DND-41 (cell line): ENCODE data around the gene NPM3.

Experiments
- ATAC-seq: fragments of 200-7000 bp; cut with Tn5 transposase; 3 replicates; pipeline ENCODE4 v1.9.1; 2021; ENCODE audit warnings: low read depth; ENCODE audit not compliant: insufficient read depth
- DNase-seq: peaks from one replicate; pipeline ENCODE4 v3.0.0-alpha.2; 2020
- H2AFZ ChIP-seq: 2 replicates; pipeline ENCODE4 v1.6.0; 2012; ENCODE audit warnings: low read depth, low read length
- H3K27ac ChIP-seq: 2 replicates; pipeline ENCODE4 v1.5.1; 2012; ENCODE audit warnings: low read length, inconsistent platforms
- H3K27me3 ChIP-seq: fragments of 200-600 bp; sonication (generic); 2 replicates; pipeline ENCODE4 v1.6.0; 2012; ENCODE audit warnings: low read length, mild to moderate bottlenecking, inconsistent platforms; ENCODE audit not compliant: insufficient read depth, poor library complexity
- H3K36me3 ChIP-seq: 2 replicates; pipeline ENCODE4 v1.5.1; 2012; ENCODE audit warnings: low read length, inconsistent platforms; ENCODE audit not compliant: insufficient read depth
- H3K4me1 ChIP-seq: 2 replicates; pipeline ENCODE4 v1.5.1; 2012; ENCODE audit warnings: mild to moderate bottlenecking, low read length; ENCODE audit not compliant: insufficient read depth
- H3K4me2 ChIP-seq: 2 replicates; pipeline ENCODE4 v1.6.0; 2012; ENCODE audit warnings: mild to moderate bottlenecking, moderate library complexity, low read length, inconsistent platforms; ENCODE audit not compliant: insufficient read depth
- H3K4me3 ChIP-seq, 2 experiments: fragments of 200-600 bp in 1 of 2; shearing (Covaris generic) in 1 of 2; 2 replicates each; pipeline ENCODE4 v1.5.1; 2012 to 2016; ENCODE audit warnings: inconsistent platforms in 2 of 2, low read length in 2 of 2, mild to moderate bottlenecking in 2 of 2, low read depth in 1 of 2, moderate library complexity in 1 of 2
- H3K79me2 ChIP-seq: 2 replicates; pipeline ENCODE4 v1.6.0; 2012; ENCODE audit warnings: low read length, inconsistent platforms; ENCODE audit not compliant: insufficient read depth
- H3K9ac ChIP-seq: 2 replicates; pipeline ENCODE4 v1.6.0; 2012; ENCODE audit warnings: low read depth, mild to moderate bottlenecking, inconsistent platforms, low read length, moderate library complexity
- H3K9me3 ChIP-seq: 2 replicates; pipeline ENCODE4 v1.5.1; 2012; ENCODE audit warnings: low read length, moderate library complexity, mild to moderate bottlenecking, inconsistent platforms; ENCODE audit not compliant: insufficient read depth, severe bottlenecking
- H4K20me1 ChIP-seq: 2 replicates; pipeline ENCODE4 v1.6.0; 2012; ENCODE audit warnings: low read length; ENCODE audit not compliant: insufficient read depth
- CTCF ChIP-seq: IDR thresholded peaks from 2 replicates; pipeline ENCODE4 v1.5.1; 2012; ENCODE audit warnings: borderline replicate concordance, low read length, moderate library complexity, mild to moderate bottlenecking; ENCODE audit not compliant: poor library complexity, severe bottlenecking; ENCODE audit errors: extremely low read depth
- EZH2 ChIP-seq: IDR thresholded peaks from 3 replicates; pipeline ENCODE4 v1.6.1; 2012; ENCODE audit warnings: borderline replicate concordance, low read depth, mild to moderate bottlenecking, moderate library complexity, low read length, inconsistent platforms; ENCODE audit not compliant: severe bottlenecking

NPM3 gene

GRCh38 chr10:101776161-101776817 lies 7.0 kb downstream of the NPM3 start:
- DNase-seq, result no peak
- Histone ChIP-seq H3K9ac (no peak overlapping the region), H3K4me2 (no peak overlapping the region)

GRCh38 chr10:101775273-101776160 lies 7.7 kb downstream of the NPM3 start, which contains the start of gene FGF8:
Gene FGF8 (minus strand): TSS chr10:101776114. CDS start chr10:101775900, 214 bp downstream.
- H3K27me3 ChIP-seq, result no peaks in the 10 kb centered on the region
- ATAC-seq (no peak), DNase-seq (no peak)
- H3K27ac ChIP-seq, result no peak within 1 kb of the TSS
- no peak within 1 kb of the TSS for H3K4me3 ChIP-seq
- no peaks in the 10 kb centered on the region for H3K79me2 ChIP-seq
- 0 out of 2 replicates have a peak, but pooled peaks cover under 1% of the 10 kb centered on the region for H3K4me1 ChIP-seq
- peaks cover 6% of the 10 kb centered on the region for H3K36me3 ChIP-seq
- H2AFZ ChIP-seq, result no peak within 1 kb of the TSS
- no peak within 1 kb of the TSS for H3K4me2 ChIP-seq
- H3K9me3 ChIP-seq, result no peaks in the 10 kb centered on the region
- no peak within 1 kb of the TSS for H3K9ac ChIP-seq
- no peaks in the 10 kb centered on the region; the same call in 1 of the 2 replicates for H4K20me1 ChIP-seq
- TF ChIP-seq EZH2, result no peak
- no peak for TF ChIP-seq CTCF

More at GRCh38 chr10:101776161-101776817, 7.0 kb downstream of the NPM3 start:
- Histone ChIP-seq H3K4me1 (peaks cover 8% of the 10 kb centered on the region), H3K79me2 (no peaks in the 10 kb centered on the region), H2AFZ (no peak overlapping the region), H3K27ac (no peak overlapping the region), H3K27me3 (no peaks in the 10 kb centered on the region), H3K4me3 (no peak overlapping the region), H4K20me1 (no peaks in the 10 kb centered on the region; the same call in 1 of the 2 replicates), H3K9me3 (no peaks in the 10 kb centered on the region), H3K36me3 (peaks cover 11% of the 10 kb centered on the region)
- ATAC-seq, result no peak
- TF ChIP-seq CTCF (no peak), EZH2 (no peak)

GRCh38 chr10:101774589-101775272 lies 8.5 kb downstream of the NPM3 start:
- no peak overlapping the region for H2AFZ ChIP-seq
- H3K4me2 ChIP-seq, result no peak overlapping the region
- DNase-seq, result no peak
- no peaks in the 10 kb centered on the region for H3K79me2 ChIP-seq
- no peaks in the 10 kb centered on the region for H3K27me3 ChIP-seq
- no peak overlapping the region for H3K9ac ChIP-seq
- no peaks in the 10 kb centered on the region for H3K4me1 ChIP-seq
- H3K27ac ChIP-seq, result no peak overlapping the region
- H4K20me1 ChIP-seq, result no peaks in the 10 kb centered on the region
- no peaks in the 10 kb centered on the region for H3K9me3 ChIP-seq
- no peak for TF ChIP-seq EZH2
- no peak for TF ChIP-seq CTCF
- ATAC-seq, result no peak
- H3K36me3 ChIP-seq, result no peaks in the 10 kb centered on the region
- no peak overlapping the region for H3K4me3 ChIP-seq
